GM19238 (cell line): ENCODE data around the gene CSF1.
"Not testable (repeated sequence)": the region's sequence is repeated elsewhere in the genome, so short reads cannot be mapped to it uniquely, and the experiment has no call there.

Experiments
- DNase-seq: peaks from one replicate; pipeline ENCODE4 v3.0.0; 2011; ENCODE audit warnings: low spot score; ENCODE audit not compliant: insufficient read length

The CSF1 gene

GRCh38 chr1:109918671-109919070 lies 8.0 kb downstream of the CSF1 start:
- no peak for DNase-seq

- no peak for DNase-seq
Observed at GRCh38 chr1:109919303-109919702, 8.7 kb downstream of the CSF1 start.

GRCh38 chr1:109920391-109920790 lies 9.7 kb downstream of the CSF1 start:
- DNase-seq, result not testable (repeated sequence)

GRCh38 chr1:109922326-109922725 lies 11.7 kb downstream of the CSF1 start:
- DNase-seq, result no peak

- DNase-seq, result no peak
Observed at GRCh38 chr1:109923131-109923945, 12.7 kb downstream of the CSF1 start.

GRCh38 chr1:109923946-109924275 lies 13.3 kb downstream of the CSF1 start:
- no peak for DNase-seq

- DNase-seq, result no peak
Observed at GRCh38 chr1:109924316-109924715, 13.7 kb downstream of the CSF1 start.

- no peak for DNase-seq
Observed at GRCh38 chr1:109925159-109925990, 14.7 kb downstream of the CSF1 start.

GRCh38 chr1:109926662-109927300 lies 16.1 kb downstream of the CSF1 start:
- DNase-seq, result no peak

GRCh38 chr1:109927356-109927755 lies 16.7 kb downstream of the CSF1 start:
- no peak for DNase-seq

GRCh38 chr1:109927911-109928321 lies 17.3 kb downstream of the CSF1 start:
- no peak for DNase-seq

GRCh38 chr1:109928591-109929111 lies 18.0 kb downstream of the CSF1 start:
- no peak for DNase-seq

GRCh38 chr1:109929170-109929569 lies 18.5 kb downstream of the CSF1 start:
- no peak for DNase-seq

- DNase-seq, result no peak
Observed at GRCh38 chr1:109929588-109930251, 19.1 kb downstream of the CSF1 start.

- no peak for DNase-seq
Observed at GRCh38 chr1:109930252-109930993, 19.8 kb downstream of the CSF1 start.

GRCh38 chr1:109931189-109931731 lies 20.6 kb downstream of the CSF1 start:
- no peak for DNase-seq

GRCh38 chr1:109931911-109932636 lies 21.4 kb downstream of the CSF1 start:
- no peak for DNase-seq

- DNase-seq, result no peak
Observed at GRCh38 chr1:109932679-109933078, 22.0 kb downstream of the CSF1 start.

- DNase-seq, result no peak
Observed at GRCh38 chr1:109933856-109934711, 23.4 kb downstream of the CSF1 start.
